ENCODE measurements around the gene WDR87.

WDR87 gene

DNA sequence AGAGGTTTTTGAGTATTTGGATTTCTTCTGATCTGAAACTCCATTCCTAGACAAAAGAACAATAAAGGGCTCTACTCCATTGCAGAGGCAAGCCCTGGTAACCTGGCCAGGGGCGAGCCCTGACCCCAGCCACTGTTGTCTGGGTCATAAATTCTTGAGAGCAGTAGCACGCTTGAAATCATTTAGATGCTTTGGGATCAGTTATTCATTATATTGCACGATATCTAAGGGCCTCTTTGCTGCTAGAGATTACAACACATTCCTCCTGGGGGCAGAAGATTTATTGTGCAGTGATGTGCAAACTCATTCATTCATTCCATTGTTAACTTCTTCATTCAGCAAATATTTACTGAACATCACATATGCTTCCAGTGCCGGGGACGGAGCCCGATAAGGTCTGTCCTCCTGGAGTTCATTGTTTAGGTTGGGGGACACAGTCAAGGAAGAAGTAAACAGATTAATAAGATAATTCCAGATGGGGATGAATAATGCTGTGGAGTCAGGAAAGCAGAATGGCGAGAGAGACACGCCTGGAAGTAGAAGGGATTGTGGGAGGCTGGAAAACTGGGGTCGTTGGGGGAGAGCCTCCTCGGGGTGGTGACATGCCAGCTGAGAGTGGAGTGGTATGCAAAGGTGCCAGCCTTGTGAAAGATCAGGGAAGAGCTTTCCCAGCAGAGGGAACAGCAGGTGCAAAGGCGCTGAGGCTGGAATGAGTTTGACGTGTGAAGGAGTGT lies 35.6 kb upstream of the WDR87 start:
- no peak for DNase-seq (ENCODE audit: low spot score)
- in situ Hi-C loops (cut with MboI; ENCODE audit: low sequenced_read_pairs, unreplicated experiment): no loop called here
- TF ChIP-seq, protein P1, sequence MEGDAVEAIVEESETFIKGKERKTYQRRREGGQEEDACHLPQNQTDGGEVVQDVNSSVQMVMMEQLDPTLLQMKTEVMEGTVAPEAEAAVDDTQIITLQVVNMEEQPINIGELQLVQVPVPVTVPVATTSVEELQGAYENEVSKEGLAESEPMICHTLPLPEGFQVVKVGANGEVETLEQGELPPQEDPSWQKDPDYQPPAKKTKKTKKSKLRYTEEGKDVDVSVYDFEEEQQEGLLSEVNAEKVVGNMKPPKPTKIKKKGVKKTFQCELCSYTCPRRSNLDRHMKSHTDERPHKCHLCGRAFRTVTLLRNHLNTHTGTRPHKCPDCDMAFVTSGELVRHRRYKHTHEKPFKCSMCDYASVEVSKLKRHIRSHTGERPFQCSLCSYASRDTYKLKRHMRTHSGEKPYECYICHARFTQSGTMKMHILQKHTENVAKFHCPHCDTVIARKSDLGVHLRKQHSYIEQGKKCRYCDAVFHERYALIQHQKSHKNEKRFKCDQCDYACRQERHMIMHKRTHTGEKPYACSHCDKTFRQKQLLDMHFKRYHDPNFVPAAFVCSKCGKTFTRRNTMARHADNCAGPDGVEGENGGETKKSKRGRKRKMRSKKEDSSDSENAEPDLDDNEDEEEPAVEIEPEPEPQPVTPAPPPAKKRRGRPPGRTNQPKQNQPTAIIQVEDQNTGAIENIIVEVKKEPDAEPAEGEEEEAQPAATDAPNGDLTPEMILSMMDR (IDR thresholded peaks at IDR 0.05; ENCODE audit: borderline replicate concordance, control extremely low read depth, extremely low read depth, insufficient read depth, missing control alignments): no peak

DNA sequence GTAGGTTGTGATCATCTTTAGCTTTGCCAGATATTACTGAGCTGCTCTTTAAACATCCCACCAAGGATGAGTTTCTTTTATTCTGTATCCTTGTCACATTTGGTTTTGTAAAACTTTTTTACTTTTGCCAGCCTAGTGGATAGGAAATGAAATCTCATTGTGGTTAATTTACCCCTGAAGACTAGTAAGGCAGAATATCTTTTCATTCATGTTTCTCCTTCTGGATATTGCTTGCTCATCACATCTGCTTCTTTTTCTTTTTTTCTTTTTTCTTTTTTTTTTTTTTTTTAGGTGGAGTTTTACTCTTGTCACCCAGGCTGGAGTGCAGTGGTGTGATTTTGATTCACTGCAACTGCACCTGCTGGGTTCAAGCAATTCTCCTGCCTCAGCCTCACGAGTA lies 32.0 kb upstream of the WDR87 start:
- TF ChIP-seq, protein P1 (IDR thresholded peaks at IDR 0.05; ENCODE audit: borderline replicate concordance, control extremely low read depth, extremely low read depth, insufficient read depth, missing control alignments): no peak
- in situ Hi-C loops (cut with MboI; ENCODE audit: low sequenced_read_pairs, unreplicated experiment): no loop called here
- DNase-seq (ENCODE audit: low spot score): no peak

DNA sequence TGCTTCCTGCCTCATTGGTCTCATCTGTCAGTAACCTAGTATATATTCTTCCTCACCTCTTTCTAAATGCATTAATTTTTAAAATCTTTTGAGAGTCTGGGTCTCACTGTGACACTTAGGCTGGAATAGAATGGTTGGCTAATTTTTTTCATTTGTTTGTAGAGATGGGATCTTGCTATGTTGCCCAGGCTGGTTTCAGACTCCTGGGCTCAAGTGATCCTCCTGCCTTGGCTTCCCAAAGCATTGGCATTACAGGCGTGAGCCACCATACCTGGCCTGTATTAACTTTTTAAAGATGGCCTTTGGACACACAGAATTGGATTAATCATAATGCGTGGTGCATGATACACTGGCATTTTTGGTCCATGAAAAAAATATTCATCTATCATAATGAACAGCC lies 30.5 kb upstream of the WDR87 start:
- in situ Hi-C loops (cut with MboI; ENCODE audit: low sequenced_read_pairs, unreplicated experiment): no loop called here
- no peak for DNase-seq (ENCODE audit: low spot score)
- TF ChIP-seq, protein P1 (IDR thresholded peaks at IDR 0.05; ENCODE audit: borderline replicate concordance, control extremely low read depth, extremely low read depth, insufficient read depth, missing control alignments): no peak

DNA sequence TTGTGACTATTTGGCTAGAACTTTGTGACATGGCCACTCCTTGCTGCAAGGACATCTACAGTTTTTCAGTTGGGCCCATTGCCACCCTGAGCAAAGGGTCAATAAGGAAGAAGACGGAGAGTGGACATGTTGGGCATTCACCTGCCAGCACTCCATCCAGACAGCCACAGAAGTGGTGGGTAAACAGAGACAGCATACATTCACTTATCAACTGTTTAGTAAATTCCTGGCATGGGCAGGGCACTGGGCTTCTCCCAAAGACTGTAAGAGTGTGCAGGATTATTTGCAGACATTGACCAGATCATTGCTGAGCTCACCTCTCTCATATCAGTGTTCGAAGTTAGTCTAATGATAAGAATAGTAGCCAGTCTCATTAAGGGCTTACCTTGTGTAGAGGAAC lies 29.8 kb upstream of the WDR87 start:
- TF ChIP-seq, protein P1 (IDR thresholded peaks at IDR 0.05; ENCODE audit: borderline replicate concordance, control extremely low read depth, extremely low read depth, insufficient read depth, missing control alignments): no peak
- in situ Hi-C loops (cut with MboI; ENCODE audit: low sequenced_read_pairs, unreplicated experiment): no loop called here
- no peak for DNase-seq (ENCODE audit: low spot score)

DNA sequence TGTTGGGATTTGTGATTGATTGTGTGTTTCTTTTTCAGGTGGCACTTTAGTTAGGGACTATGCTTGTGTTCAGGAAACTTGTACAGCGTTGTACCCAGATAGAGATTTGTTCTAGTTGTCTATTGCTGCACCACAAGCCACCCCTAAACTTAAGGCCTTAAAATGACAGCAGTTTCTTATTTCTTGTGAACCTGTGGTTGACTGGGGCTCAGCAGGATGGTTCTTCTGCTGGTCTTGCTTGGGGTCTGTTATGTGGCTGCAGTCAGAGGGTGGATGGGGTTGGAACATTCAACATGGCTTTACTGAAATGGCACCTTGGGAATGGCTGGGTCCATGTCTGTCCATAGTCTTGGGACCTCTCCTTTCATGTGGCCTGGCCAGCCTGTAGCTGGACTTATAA lies 28.9 kb upstream of the WDR87 start:
- TF ChIP-seq, protein P1 (IDR thresholded peaks at IDR 0.05; ENCODE audit: borderline replicate concordance, control extremely low read depth, extremely low read depth, insufficient read depth, missing control alignments): no peak
- no peak for DNase-seq (ENCODE audit: low spot score)
- in situ Hi-C loops (cut with MboI; ENCODE audit: low sequenced_read_pairs, unreplicated experiment): no loop called here

DNA sequence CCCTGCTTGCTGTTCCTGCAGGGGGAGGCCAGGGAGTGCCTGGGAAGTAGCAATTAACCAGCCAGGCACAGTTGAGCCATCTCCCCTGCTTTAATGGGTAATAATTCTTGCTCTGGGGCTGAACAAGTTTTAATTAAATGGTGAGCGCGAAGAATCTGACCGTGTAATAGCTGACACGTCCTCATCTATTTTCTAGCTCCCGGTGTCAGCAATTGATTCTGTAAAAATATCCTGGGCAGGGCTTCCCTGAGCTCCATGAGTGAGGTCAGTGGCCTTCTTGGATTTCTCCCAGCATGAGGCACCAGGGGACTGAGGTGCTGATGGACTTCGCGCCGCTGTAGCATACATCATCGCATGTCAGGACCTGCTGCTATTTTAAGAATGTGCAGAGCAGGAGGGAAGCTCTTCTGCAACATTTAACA lies 27.6 kb upstream of the WDR87 start:
- TF ChIP-seq, protein P1 (IDR thresholded peaks at IDR 0.05; ENCODE audit: borderline replicate concordance, control extremely low read depth, extremely low read depth, insufficient read depth, missing control alignments): no peak
- no peak for DNase-seq (ENCODE audit: low spot score)
- in situ Hi-C loops (cut with MboI; ENCODE audit: low sequenced_read_pairs, unreplicated experiment): no loop called here
